Activated CD4-positive, alpha-beta T cell treated with anti-CD3 and anti-CD28 coated beads for 48 hours (primary cell): ENCODE results near the gene ZDHHC17.

ENCODE experiments used
- DNase-seq: peaks from one replicate; pipeline ENCODE4 v3.0.0-alpha.2; 2020

The ZDHHC17 gene

GRCh38 chr12:76879710-76880518 lies 116.0 kb downstream of the ZDHHC17 start:
- no peak for DNase-seq

GRCh38 chr12:76880519-76881023 lies 116.7 kb downstream of the ZDHHC17 start:
- no peak for DNase-seq

GRCh38 chr12:76881142-76881541 lies 117.2 kb downstream of the ZDHHC17 start:
- no peak for DNase-seq

- DNase-seq = no peak
Measured at GRCh38 chr12:76882367-76882766, 118.5 kb downstream of the ZDHHC17 start.

- no peak for DNase-seq
Measured at GRCh38 chr12:76883151-76883550, 119.2 kb downstream of the ZDHHC17 start.

GRCh38 chr12:76883811-76884210 lies 119.9 kb downstream of the ZDHHC17 start:
- DNase-seq = no peak

GRCh38 chr12:76888775-76889174 lies 124.9 kb downstream of the ZDHHC17 start:
- no peak for DNase-seq

- DNase-seq = peak; percentile 79
Measured at GRCh38 chr12:76890151-76891143, 126.5 kb downstream of the ZDHHC17 start.

- no peak for DNase-seq
Measured at GRCh38 chr12:76891609-76892008, 127.7 kb downstream of the ZDHHC17 start.

- no peak for DNase-seq
Measured at GRCh38 chr12:76895796-76896195, 131.9 kb downstream of the ZDHHC17 start.

GRCh38 chr12:76896274-76896673 lies 132.4 kb downstream of the ZDHHC17 start:
- DNase-seq = no peak

GRCh38 chr12:76898442-76898841 lies 134.5 kb downstream of the ZDHHC17 start:
- DNase-seq = no peak

GRCh38 chr12:76899522-76899921 lies 135.6 kb downstream of the ZDHHC17 start:
- DNase-seq = no peak

- DNase-seq = no peak
Measured at GRCh38 chr12:76901628-76902380, 137.9 kb downstream of the ZDHHC17 start.
